T follicular helper cell (primary cell): Measurements from ENCODE around the gene GATB.

Experiments used
- DNase-seq: peaks from one replicate; pipeline ENCODE4 v3.0.0-alpha.2; 2020; ENCODE audit warnings: low read depth

GATB gene

DNA sequence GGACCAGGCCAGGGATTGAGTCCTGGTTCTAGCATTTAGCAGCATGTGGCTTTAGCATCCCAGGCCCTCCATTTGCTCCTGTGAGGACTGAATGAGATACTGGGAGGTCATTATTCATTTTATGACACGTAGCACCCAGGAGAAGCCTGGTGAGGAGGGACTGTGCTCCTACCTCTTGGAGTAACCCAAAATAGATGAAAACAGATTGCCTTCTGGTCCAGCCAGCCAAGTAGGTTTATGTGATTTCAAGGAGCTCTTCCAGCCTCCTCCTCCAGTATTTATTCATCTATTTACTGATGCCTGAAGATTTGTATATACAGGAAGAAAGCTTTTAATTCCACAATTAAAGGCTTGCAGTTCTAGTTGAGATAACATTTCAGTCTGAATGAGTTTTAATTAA, 109.3 kb downstream of the GATB start:
- DNase-seq: no peak

DNA sequence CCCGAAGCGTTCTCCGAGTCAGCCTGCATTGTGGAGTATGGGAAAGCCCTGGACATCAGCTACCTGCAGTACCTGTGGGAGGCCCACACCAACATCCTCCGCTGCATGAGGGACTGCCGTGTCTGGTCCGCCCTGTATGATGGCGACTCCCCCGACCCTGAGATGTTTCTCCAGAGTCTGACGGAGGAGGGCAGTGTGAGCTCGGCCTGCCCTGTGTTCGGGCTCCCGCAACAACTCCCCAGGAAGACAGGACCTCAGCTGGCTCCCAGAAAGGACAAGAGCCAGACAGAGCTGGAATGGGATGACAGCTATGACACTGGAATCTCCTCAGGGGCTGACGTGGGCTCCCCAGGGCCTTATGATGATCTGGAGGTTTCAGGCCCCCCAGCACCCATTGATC, 111.3 kb downstream of the GATB start:
- DNase-seq: no peak

DNA sequence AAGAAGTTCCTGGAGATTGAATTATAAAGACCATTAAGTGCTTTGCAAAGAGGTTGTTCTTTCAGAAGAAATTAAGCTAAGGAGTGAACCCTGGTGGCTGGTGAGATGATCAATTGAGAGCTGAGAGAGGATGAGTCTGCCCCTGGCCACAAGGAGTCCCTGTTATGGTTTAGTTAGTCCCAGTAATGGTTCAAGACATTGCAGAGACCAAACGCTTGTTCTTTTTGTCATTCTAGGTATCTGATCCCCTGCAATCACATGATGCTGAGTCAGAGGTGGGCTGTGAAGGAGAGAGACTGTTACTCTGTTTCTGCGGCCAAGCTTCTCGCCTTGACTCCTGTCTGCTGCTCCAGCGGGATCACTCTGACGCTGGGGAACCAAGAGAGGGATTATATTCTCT, 114.5 kb downstream of the GATB start:
- no peak for DNase-seq

DNA sequence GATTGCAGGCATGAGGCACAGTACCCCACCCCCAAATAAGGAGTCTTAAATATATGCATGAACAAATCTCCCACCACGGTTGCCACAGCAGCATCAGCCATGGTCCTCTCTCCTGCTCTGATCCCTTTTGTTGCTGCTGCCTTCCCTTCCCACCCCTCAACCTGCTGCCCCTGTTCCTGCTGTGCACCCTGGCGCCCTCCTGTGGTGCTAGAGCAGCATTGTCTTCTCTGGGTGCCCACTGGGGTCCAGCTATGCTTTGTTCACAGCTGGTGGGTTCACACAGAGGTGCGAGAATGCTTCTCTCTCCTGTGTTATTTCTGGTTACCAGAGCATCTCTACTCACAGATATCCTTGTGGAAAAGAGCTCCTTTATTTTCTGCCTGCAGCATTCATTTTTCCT, 116.2 kb downstream of the GATB start:
- DNase-seq: no peak

DNA sequence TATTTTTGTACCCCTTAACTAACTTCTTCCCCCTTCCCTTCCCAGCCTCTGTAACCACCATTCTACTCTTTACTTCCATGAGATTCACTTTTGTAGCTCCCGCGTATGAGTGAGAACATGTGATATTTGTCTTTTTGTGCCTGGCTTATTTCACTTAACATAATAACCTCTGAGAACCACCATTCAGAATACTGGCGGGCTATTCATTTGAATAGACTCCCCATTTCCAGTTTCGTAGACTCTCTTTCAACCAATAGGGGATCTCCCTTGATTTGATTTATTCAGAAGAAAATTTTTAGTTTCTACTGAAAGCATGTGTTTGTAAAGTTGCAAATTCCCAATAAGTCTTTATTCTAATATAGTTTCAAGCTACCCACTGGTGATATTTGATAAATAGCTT, 117.2 kb downstream of the GATB start:
- DNase-seq: no peak

DNA sequence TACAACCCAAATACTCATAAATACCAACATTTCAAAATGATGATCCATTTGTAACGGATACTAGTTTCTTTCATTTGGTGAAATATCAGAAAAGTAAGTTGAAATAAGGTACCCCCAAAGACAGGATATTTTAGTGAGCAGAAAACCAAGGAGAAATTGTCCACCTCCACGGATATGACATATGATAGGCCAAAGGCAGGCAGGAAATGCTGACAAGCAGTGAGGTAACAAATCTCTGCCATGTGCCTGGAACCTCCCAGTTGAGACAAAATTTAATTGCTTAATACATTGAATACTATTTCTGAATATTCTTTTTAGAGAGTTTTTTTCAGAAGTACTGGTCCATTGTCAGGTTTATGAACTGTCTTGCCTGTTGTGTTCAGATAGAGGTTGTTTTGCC, 118.8 kb downstream of the GATB start:
- DNase-seq: no peak

DNA sequence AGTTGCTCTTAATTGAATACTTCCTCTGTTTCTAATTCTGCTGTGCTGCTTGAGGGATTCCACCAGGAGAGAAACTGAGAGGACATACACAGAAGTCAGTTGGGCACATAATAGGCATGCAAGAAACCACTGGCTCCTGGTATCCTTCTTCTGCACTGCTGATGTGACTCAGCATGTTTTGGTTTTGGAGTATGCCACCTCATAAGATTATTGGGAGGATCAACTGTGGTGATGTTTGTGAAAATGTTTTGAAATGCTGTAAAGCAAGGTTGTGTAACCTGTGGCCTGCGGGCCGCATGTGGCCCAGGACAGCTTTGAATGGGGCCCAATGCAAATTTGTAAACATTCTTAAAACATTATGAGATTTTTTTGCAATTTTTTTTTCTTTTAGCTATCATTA, 119.6 kb downstream of the GATB start:
- no peak for DNase-seq

DNA sequence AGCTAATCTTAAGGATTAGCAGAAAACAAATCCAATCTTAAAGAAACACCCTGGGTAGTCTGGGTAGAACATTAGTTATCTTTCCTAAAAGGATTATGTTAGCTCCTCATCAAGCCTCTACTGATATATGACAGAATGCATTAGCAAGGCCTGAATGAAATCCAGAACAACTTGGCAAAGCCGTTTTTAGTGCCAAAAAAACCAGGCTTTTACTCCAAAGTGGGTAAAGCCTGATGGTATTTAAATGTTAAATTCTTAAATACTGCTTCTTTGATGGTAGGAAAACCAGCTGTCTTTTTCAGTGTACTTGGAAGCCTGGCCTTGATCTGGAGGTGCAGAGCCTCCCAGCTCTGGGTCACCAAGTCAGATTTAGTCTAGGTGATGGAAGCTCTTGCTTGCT, 120.4 kb downstream of the GATB start:
- no peak for DNase-seq

DNA sequence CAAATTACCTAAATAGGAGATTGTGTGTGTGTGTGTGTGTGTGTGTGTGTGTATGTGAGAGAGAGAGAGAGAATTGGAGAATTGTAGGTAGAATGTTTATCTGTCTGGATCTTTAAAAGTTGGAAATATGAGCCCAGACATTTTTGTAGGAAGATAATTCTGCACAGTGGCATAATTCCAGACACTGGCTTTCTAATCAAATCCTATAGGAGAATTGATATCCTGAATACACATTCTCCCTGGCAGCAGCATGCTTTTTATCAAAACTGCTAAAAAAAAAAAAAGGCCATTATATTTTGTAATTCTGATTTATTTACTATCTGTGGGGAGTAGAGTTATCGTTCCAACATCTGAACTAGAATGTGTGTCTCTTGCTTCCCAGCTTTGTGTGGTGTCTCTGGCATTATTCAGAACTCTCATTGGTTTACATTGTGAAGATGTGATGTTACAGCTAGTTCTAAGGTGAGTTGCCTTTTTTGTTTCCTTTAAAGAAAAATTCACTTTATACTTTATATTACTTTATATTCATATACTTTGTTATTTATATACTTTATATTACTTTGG, 122.4 kb downstream of the GATB start:
- DNase-seq: no peak

DNA sequence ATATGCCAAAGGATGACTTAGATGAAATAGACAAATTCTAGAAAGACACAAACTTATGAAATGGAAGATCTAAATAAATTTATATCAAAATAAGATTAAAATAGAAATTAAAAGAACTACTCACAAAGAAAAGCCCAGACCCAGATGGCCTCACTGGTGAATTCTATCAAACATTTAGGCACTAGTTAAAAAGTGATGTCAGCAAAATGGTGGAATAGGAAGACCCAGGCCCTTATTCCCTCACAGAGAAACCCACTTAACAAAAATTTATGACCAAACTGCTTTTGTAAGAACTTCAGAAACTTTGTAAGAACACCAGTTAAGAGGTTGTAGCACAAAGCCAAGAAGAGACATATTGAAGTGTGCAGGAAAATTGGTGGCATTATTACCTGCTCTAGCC, 129.5 kb downstream of the GATB start:
- DNase-seq: no peak

DNA sequence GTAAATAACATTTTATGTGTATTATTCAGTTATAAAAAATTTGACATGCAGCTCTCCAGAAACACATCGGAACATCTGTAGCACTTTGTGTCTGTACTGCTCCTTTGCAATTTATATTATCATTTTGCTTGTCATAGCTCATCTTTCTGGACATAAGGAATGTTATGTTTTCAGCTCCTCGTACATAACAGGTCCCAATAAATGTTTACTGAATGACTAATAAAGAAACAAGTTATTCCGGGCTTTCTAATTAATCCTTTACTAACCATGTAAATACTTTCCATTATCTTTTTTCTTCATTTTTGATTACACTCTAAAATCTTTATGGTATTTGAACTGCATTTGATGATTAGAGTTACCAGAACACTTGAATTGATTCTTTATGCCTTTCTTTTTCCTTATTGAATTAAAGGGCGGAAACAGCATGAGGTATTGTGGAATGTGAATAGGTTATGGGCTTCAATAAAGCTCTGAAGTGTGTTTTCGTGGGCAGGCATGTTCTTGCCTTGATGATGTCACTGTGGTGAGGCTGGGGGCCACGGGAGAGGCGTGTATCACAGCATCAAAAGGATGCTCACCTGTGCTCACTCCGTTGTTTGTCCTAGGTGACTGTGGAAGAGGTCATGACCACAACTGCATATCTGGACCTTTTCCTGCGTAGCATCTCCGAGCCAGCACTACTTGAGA, 131.6 kb downstream of the GATB start:
- DNase-seq: no peak

DNA sequence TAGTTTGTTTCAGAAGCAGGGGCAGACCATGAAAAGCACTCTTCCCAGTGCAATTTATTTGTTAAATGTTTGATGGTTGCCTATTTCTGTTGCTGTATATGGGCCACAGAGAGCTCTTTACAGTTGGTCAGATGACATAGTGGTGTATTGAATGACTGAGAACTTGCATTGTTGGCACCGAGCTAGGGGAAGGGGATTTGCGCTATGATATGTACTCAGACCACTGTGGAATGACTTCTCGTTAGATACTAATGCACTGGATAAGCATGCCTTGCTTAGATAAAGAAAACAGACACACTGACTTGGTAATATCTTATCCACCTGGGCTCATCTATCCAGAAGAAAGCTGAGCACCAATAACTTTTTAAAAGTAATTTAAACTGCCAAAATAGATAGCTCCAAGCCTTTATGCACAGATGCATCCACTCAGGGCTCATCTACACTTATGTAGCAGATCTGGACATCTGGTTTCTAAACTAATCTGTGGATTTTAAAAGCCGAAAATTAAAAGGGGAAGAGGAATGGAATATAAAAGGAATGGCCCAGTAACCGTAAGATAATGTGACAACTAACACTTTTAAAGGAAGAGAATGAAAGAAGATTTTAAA, 132.7 kb downstream of the GATB start:
- DNase-seq: no peak

DNA sequence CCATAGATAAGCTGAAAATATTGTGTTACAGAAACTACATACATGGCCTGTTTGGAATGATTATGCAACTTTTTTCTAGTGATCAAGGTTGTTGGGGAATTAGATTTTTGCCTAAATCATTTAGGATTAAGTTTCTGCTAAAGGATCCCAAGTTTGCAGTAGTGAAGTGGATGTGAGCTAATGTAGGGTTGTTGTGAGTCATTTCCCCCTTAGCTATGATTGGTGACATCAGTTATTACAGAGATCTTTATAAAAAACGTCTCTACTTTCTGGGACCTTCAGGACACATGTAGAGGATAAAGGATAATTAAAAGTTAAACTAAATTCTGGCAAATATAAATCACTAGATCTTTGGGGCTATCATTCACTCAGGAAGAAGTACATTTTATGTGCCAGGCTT, 133.3 kb downstream of the GATB start:
- DNase-seq: no peak

DNA sequence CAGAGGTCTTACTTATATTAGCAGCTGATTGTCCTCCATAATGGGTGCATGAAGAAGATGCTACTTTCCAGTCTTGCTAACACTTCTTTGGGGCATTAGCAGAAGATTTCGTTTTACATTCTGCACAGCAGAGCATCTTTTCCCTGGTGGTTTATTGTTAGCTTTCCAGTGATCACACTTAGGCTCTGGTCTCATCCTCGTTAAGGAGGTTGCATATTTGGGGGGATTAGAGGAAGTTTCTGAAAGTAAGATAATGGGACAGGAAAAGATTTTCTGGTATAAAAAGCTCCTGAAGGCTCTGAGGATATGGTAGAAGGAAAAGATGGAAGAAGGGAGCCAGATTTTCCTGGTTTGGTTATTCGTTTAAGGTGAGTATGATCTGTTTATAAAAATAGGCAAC, 134.1 kb downstream of the GATB start:
- DNase-seq: no peak

DNA sequence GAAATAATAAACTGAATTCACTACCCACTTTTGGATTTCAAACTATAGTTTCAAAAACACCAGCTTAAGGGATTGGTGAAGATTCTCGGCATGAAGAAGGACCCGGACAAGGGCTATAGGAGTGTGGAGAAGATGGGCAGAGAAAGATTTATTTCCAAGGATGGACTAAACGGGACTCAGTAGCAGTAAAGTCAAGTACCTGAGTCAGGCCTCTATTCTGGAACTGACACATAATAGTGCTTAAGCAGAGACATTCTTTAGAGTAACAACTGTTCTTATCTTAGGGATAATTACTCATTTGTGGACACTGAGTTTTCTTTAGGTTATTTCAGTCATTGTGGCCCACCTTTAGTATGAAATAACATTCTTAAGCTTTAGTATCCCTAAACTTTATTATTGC, 134.6 kb downstream of the GATB start:
- no peak for DNase-seq

DNA sequence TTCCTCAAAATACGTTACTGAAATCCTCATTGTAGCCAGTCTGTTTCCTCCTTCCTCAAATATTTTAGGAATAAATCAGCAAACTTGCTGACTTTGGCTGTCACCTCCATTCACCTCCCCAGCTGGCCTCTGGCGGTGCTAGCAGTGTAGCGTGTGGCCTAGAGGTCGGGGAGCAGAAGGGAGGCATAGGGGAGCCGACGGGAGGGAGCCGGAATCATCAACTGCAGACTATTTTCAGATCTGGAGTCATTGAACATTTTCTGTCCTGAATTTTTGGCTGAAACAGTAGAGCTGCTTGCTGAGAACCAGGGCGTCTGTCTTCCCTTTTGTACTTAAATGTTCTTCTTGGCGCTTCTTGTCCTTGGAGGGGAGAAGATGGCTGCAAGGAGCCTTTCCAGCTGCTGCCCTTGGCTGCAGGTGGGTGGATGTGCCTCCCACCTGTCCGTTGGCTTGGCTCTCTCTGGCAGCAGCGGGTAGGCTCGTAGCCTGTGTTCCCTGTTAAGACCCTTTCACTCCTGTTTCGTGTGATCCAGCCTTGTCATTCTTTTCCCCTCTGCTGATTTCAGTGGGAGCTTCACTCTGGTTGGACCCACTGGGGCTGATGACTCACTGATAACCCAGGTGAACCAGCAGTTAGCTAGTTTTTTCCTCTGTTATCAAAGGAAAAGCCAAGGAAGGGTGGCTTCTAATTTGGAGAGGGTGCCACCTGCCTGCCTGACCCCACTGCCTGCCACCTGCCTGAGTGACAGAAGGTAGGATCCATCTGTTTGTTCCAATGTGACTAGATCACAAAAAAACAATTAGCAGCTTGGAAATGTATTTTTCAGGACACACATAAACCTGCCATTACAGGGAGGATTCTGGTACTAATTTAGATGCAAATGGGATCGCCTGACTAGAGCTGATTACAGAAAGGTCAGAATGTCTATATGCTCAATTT, 135.9 kb downstream of the GATB start:
- no peak for DNase-seq
